ENCODE results near the gene PAH. TPM values are rescaled to one million over a fixed set of nuclear protein-coding genes. Genes with fewer than 3 reads are reported as not detected.

Gene PAH
- total RNA-seq, 1 experiment from 2014 or later = 5.7 TPM

DNA sequence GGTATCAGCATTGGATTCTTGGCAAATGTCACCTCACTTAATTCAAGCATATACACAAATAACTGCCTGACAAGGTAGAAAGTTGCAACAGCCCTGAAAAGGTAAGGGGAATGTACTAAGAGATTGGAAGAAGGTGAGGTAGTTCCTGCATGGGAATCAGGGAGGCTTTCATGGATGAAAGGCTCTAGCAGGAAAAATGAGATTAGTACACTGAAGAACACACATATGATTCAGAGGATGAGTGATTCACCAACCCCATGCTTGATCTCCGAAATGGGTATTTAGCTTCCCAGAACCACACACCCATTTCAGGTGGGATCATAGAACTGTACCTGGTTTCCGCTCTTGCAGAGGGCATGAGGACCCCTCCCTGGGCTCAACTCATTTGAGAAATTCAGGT lies 65.8 kb downstream of the PAH start:
- Mint-ChIP-seq H3K4me3 (no peak overlapping the region), H3K27ac (no peak overlapping the region), H3K27me3 (ENCODE audit: low read depth) (peaks cover 7% of the 10 kb centered on the region; the same call in 1 of the 2 replicates), H3K4me1 (no peaks in the 10 kb centered on the region), H3K36me3 (no peaks in the 10 kb centered on the region), H3K9me3 (peaks cover 7% of the 10 kb centered on the region; the same call in 1 of the 2 replicates)
- ChIA-PET POLR2A (no interaction called here), CTCF (interaction anchor here (2.0 kb wide), 1 partner anchor 28 kb away, joined by 8 read pairs; no protein-coding TSS in a partner anchor)
- no peak for DNase-seq (ENCODE audit: low spot score)
- TF ChIP-seq ZNF671 (CRISPR knock-in tag; IDR thresholded peaks at IDR 0.05) = no peak
- no peak for ATAC-seq

DNA sequence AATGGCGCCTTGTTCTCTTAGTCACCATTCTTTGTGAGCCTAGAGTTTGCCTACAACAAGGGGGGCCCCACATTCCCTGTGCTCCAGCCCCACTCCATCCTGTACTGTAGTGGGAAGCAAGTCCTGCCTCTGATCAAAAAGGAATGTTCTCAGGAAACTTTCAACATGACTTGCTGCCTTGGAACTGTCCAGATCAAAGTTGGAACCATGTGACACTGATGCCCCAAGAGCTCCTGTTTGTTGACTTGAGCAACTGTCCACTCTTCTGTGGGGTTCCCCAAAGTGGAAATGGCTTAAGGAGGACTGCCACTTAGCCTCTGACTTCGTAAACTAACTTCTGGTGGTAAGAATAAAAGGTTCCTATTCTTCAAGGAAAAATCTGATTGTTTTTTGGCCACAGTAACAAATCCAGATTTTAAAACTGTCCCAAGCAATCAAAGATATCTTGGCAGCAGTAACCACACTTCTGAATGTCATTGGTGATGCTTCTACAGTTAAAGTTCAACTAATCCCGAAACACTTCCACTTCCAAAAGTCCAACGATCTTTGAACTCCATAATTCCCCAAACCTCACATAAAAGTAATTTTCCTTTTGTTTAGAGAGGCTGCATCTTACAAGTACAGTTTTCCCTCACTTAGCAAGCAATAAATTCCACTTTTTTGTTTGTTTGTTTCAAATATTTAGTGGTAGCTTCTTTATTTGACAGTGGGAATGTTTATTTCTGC lies 67.2 kb downstream of the PAH start:
- H3K27me3 Mint-ChIP-seq (ENCODE audit: low read depth) = peaks cover 5% of the 10 kb centered on the region; the same call in 1 of the 2 replicates
- TF ChIP-seq, protein P1, sequence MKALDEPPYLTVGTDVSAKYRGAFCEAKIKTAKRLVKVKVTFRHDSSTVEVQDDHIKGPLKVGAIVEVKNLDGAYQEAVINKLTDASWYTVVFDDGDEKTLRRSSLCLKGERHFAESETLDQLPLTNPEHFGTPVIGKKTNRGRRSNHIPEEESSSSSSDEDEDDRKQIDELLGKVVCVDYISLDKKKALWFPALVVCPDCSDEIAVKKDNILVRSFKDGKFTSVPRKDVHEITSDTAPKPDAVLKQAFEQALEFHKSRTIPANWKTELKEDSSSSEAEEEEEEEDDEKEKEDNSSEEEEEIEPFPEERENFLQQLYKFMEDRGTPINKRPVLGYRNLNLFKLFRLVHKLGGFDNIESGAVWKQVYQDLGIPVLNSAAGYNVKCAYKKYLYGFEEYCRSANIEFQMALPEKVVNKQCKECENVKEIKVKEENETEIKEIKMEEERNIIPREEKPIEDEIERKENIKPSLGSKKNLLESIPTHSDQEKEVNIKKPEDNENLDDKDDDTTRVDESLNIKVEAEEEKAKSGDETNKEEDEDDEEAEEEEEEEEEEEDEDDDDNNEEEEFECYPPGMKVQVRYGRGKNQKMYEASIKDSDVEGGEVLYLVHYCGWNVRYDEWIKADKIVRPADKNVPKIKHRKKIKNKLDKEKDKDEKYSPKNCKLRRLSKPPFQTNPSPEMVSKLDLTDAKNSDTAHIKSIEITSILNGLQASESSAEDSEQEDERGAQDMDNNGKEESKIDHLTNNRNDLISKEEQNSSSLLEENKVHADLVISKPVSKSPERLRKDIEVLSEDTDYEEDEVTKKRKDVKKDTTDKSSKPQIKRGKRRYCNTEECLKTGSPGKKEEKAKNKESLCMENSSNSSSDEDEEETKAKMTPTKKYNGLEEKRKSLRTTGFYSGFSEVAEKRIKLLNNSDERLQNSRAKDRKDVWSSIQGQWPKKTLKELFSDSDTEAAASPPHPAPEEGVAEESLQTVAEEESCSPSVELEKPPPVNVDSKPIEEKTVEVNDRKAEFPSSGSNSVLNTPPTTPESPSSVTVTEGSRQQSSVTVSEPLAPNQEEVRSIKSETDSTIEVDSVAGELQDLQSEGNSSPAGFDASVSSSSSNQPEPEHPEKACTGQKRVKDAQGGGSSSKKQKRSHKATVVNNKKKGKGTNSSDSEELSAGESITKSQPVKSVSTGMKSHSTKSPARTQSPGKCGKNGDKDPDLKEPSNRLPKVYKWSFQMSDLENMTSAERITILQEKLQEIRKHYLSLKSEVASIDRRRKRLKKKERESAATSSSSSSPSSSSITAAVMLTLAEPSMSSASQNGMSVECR (CRISPR knock-in tag; IDR thresholded peaks at IDR 0.05; ENCODE audit: borderline replicate concordance) = no peak
- TF ChIP-seq TEAD1 (CRISPR knock-in tag; IDR thresholded peaks at IDR 0.05) (no peak), ZNF232 (CRISPR knock-in tag; IDR thresholded peaks at IDR 0.05) (no peak), HMGA2 (CRISPR knock-in tag; IDR thresholded peaks at IDR 0.05) (no peak), MYBL2 (CRISPR knock-in tag; IDR thresholded peaks at IDR 0.05) (no peak), SOX15 (CRISPR knock-in tag; IDR thresholded peaks at IDR 0.05) (no peak), JUN (CRISPR knock-in tag; IDR thresholded peaks at IDR 0.05) (no peak), CREM (CRISPR knock-in tag; IDR thresholded peaks at IDR 0.05) (no peak), ATF1 (CRISPR knock-in tag; IDR thresholded peaks at IDR 0.05) (no peak)
- TF ChIP-seq, protein P2, sequence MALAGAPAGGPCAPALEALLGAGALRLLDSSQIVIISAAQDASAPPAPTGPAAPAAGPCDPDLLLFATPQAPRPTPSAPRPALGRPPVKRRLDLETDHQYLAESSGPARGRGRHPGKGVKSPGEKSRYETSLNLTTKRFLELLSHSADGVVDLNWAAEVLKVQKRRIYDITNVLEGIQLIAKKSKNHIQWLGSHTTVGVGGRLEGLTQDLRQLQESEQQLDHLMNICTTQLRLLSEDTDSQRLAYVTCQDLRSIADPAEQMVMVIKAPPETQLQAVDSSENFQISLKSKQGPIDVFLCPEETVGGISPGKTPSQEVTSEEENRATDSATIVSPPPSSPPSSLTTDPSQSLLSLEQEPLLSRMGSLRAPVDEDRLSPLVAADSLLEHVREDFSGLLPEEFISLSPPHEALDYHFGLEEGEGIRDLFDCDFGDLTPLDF (CRISPR knock-in tag; IDR thresholded peaks at IDR 0.05) = no peak
- TF ChIP-seq, protein P3, sequence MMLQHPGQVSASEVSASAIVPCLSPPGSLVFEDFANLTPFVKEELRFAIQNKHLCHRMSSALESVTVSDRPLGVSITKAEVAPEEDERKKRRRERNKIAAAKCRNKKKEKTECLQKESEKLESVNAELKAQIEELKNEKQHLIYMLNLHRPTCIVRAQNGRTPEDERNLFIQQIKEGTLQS (CRISPR knock-in tag; conservative IDR thresholded peaks at IDR 0.05) = no peak
- TF ChIP-seq, protein P4, sequence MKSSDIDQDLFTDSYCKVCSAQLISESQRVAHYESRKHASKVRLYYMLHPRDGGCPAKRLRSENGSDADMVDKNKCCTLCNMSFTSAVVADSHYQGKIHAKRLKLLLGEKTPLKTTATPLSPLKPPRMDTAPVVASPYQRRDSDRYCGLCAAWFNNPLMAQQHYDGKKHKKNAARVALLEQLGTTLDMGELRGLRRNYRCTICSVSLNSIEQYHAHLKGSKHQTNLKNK (CRISPR knock-in tag; IDR thresholded peaks at IDR 0.05) = no peak
- TF ChIP-seq, protein P5, sequence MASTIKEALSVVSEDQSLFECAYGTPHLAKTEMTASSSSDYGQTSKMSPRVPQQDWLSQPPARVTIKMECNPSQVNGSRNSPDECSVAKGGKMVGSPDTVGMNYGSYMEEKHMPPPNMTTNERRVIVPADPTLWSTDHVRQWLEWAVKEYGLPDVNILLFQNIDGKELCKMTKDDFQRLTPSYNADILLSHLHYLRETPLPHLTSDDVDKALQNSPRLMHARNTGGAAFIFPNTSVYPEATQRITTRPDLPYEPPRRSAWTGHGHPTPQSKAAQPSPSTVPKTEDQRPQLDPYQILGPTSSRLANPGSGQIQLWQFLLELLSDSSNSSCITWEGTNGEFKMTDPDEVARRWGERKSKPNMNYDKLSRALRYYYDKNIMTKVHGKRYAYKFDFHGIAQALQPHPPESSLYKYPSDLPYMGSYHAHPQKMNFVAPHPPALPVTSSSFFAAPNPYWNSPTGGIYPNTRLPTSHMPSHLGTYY (CRISPR knock-in tag; IDR thresholded peaks at IDR 0.05) = no peak
- TF ChIP-seq, protein P6, sequence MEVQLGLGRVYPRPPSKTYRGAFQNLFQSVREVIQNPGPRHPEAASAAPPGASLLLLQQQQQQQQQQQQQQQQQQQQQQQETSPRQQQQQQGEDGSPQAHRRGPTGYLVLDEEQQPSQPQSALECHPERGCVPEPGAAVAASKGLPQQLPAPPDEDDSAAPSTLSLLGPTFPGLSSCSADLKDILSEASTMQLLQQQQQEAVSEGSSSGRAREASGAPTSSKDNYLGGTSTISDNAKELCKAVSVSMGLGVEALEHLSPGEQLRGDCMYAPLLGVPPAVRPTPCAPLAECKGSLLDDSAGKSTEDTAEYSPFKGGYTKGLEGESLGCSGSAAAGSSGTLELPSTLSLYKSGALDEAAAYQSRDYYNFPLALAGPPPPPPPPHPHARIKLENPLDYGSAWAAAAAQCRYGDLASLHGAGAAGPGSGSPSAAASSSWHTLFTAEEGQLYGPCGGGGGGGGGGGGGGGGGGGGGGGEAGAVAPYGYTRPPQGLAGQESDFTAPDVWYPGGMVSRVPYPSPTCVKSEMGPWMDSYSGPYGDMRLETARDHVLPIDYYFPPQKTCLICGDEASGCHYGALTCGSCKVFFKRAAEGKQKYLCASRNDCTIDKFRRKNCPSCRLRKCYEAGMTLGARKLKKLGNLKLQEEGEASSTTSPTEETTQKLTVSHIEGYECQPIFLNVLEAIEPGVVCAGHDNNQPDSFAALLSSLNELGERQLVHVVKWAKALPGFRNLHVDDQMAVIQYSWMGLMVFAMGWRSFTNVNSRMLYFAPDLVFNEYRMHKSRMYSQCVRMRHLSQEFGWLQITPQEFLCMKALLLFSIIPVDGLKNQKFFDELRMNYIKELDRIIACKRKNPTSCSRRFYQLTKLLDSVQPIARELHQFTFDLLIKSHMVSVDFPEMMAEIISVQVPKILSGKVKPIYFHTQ (CRISPR knock-in tag; IDR thresholded peaks at IDR 0.05) = no peak
- TF ChIP-seq, protein P7, sequence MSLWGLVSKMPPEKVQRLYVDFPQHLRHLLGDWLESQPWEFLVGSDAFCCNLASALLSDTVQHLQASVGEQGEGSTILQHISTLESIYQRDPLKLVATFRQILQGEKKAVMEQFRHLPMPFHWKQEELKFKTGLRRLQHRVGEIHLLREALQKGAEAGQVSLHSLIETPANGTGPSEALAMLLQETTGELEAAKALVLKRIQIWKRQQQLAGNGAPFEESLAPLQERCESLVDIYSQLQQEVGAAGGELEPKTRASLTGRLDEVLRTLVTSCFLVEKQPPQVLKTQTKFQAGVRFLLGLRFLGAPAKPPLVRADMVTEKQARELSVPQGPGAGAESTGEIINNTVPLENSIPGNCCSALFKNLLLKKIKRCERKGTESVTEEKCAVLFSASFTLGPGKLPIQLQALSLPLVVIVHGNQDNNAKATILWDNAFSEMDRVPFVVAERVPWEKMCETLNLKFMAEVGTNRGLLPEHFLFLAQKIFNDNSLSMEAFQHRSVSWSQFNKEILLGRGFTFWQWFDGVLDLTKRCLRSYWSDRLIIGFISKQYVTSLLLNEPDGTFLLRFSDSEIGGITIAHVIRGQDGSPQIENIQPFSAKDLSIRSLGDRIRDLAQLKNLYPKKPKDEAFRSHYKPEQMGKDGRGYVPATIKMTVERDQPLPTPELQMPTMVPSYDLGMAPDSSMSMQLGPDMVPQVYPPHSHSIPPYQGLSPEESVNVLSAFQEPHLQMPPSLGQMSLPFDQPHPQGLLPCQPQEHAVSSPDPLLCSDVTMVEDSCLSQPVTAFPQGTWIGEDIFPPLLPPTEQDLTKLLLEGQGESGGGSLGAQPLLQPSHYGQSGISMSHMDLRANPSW (CRISPR knock-in tag; conservative IDR thresholded peaks at IDR 0.05; ENCODE audit: low read depth) = no peak
- TF ChIP-seq, protein P8, sequence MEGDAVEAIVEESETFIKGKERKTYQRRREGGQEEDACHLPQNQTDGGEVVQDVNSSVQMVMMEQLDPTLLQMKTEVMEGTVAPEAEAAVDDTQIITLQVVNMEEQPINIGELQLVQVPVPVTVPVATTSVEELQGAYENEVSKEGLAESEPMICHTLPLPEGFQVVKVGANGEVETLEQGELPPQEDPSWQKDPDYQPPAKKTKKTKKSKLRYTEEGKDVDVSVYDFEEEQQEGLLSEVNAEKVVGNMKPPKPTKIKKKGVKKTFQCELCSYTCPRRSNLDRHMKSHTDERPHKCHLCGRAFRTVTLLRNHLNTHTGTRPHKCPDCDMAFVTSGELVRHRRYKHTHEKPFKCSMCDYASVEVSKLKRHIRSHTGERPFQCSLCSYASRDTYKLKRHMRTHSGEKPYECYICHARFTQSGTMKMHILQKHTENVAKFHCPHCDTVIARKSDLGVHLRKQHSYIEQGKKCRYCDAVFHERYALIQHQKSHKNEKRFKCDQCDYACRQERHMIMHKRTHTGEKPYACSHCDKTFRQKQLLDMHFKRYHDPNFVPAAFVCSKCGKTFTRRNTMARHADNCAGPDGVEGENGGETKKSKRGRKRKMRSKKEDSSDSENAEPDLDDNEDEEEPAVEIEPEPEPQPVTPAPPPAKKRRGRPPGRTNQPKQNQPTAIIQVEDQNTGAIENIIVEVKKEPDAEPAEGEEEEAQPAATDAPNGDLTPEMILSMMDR (IDR thresholded peaks at IDR 0.05) = no peak
- POLR2A ChIA-PET = no interaction called here
- ATAC-seq (no peak), DNase-seq (ENCODE audit: low spot score) (no peak)
- H3K4me1 Mint-ChIP-seq = no peaks in the 10 kb centered on the region
- H3K9me3 Mint-ChIP-seq = peaks cover 7% of the 10 kb centered on the region; the same call in 1 of the 2 replicates
- no peak overlapping the region for H3K27ac Mint-ChIP-seq
- H3K4me3 Mint-ChIP-seq = no peak overlapping the region
- no peaks in the 10 kb centered on the region for H3K36me3 Mint-ChIP-seq
- CTCF ChIA-PET = interaction anchor here (0.9 to 1.5 kb wide), 3 partner anchors 29 to 39 kb away, joined by 3 to 6 read pairs (median 4); no protein-coding TSS in a partner anchor
